ENCODE data around the gene TXNDC15. TPM values are rescaled to one million over a fixed set of nuclear protein-coding genes. Genes with fewer than 3 reads are reported as not detected.

Gene TXNDC15
- polyA plus RNA-seq, 1 of the 3 experiments (the other 2 are of a cell fraction) = 112 TPM

- 96% methylated on average over 3 of the region's 3 CpGs for WGBS (ENCODE audit: low lambda C conversion rate)
- peaks cover 24% of the 10 kb centered on the region for H3K79me2 ChIP-seq (ENCODE audit: insufficient read depth)
- H2AFZ ChIP-seq (ENCODE audit: low read depth) = no peak overlapping the region
- no peak for DNase-seq
- no peaks in the 10 kb centered on the region for H3K9me2 ChIP-seq
- ChIA-PET POLR2A (no interaction called here), CTCF (interaction anchor here (1.4 kb wide), 1 partner anchor 13 kb away, joined by 9 read pairs; the partner anchor contains the start of gene PCBD2)
- H3F3A ChIP-seq (replicated peaks; ENCODE audit: insufficient read depth) = no peaks in the 10 kb centered on the region
- no peak overlapping the region for H3K4me3 ChIP-seq (ENCODE audit: low read depth in 2 of 2, low read length in 1 of 2)
- H3K9ac ChIP-seq = no peak overlapping the region
- H3K27me3 ChIP-seq (ENCODE audit: insufficient read depth) = no peaks in the 10 kb centered on the region
- H3K9me3 ChIP-seq = no peaks in the 10 kb centered on the region
- H3K36me3 ChIP-seq (replicated peaks in 1 of 2; ENCODE audit: control insufficient read depth in 1 of 2, insufficient read depth in 2 of 2, low read length in 1 of 2) = peaks cover 11 to 22% of the 10 kb centered on the region in 2 experiments
- no peak overlapping the region for H3K27ac ChIP-seq (ENCODE audit: low read depth in 2 of 2, low read length in 1 of 2)
- H4K20me1 ChIP-seq (ENCODE audit: insufficient read depth) = no peaks in the 10 kb centered on the region
- no peak overlapping the region for H3K4me2 ChIP-seq
- H3K4me1 ChIP-seq (ENCODE audit: control insufficient read depth in 1 of 2, insufficient read depth in 2 of 2, low read depth in 1 of 2, low read length in 1 of 2) = no peaks in the 10 kb centered on the region
- no peak for TF ChIP-seq CTCF (IDR thresholded peaks at IDR 0.05)
- no peak for TF ChIP-seq SMC3 (IDR thresholded peaks at IDR 0.05; ENCODE audit: low read depth, low read length)
- no peak for TF ChIP-seq USF1 (IDR thresholded peaks at IDR 0.05; ENCODE audit: borderline replicate concordance, low read depth)
- TF ChIP-seq TCF12 (IDR thresholded peaks at IDR 0.05) = no peak
- no peak for TF ChIP-seq FOSL2 (IDR thresholded peaks at IDR 0.05; ENCODE audit: borderline replicate concordance, low read depth)
- no peak for TF ChIP-seq JUND (IDR thresholded peaks at IDR 0.05)
- TF ChIP-seq NRF1 (IDR thresholded peaks at IDR 0.05; ENCODE audit: low read depth, low read length) = no peak
- no peak for TF ChIP-seq REST (IDR thresholded peaks at IDR 0.05; ENCODE audit: low read depth, low read length)
- TF ChIP-seq YY1 (IDR thresholded peaks at IDR 0.05; ENCODE audit: low read depth) = no peak
- TF ChIP-seq SIN3A (IDR thresholded peaks at IDR 0.05; ENCODE audit: borderline replicate concordance, low read depth, low read length) = no peak
- no peak for TF ChIP-seq EP300 (IDR thresholded peaks at IDR 0.05; ENCODE audit: borderline replicate concordance in 1 of 2, low read depth in 1 of 2, low read length in 1 of 2)
- TF ChIP-seq RXRA (IDR thresholded peaks at IDR 0.05; ENCODE audit: borderline replicate concordance, low read depth) = no peak
- no peak for TF ChIP-seq FOXJ3 (CRISPR knock-in tag; IDR thresholded peaks at IDR 0.05)
- no peak for TF ChIP-seq GATA2 (CRISPR knock-in tag; IDR thresholded peaks at IDR 0.05)
- no peak for TF ChIP-seq NFIC (IDR thresholded peaks at IDR 0.05; ENCODE audit: borderline replicate concordance)
- no peak for TF ChIP-seq ZBTB33 (IDR thresholded peaks at IDR 0.05; ENCODE audit: borderline replicate concordance, low read depth)
- no peak for TF ChIP-seq CHD2 (IDR thresholded peaks at IDR 0.05; ENCODE audit: low read length, partially characterized antibody)
- TF ChIP-seq POLR2AphosphoS5 (IDR thresholded peaks at IDR 0.05; ENCODE audit: low read depth, low read length) = no peak
- TF ChIP-seq PBX3 (IDR thresholded peaks at IDR 0.05) = no peak
- no peak for TF ChIP-seq EZH2phosphoT487 (IDR thresholded peaks at IDR 0.05; ENCODE audit: borderline replicate concordance, low read depth)
Measured at GRCh38 chr5:134892282-134892681, 18.1 kb downstream of the TXNDC15 start.

Data from SK-N-SH (cell line).